ENCODE data around the gene ZNF638. TPM values are rescaled to one million over a fixed set of nuclear protein-coding genes. Genes with fewer than 3 reads are reported as not detected.

ZNF638 gene
- total and polyA plus RNA-seq, 9 of the 15 experiments (the other 6 are each of a cell fraction or from before 2014, with no cell fraction given), result 53.3 to 165 (median 98.8) TPM

DNA sequence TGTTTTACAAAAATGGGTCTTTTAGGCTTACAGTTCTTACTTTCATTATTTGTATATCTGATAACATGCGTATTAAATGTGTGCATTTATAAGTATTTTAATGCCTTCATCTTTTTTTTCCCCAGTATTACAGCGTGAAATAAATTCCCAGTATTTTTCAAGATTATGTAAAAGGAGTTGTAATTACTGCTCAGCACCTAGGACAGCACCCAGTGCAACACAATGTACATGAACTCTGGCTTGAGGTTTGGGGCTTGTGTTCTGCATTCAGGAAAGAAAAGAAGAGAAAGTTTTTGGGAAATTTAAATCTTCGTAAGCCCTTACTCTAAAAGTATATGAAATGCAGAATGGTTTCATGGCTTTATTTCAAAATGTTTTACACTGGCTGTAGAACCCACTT lies 16.7 kb downstream of the ZNF638 start (continued):
- TF ChIP-seq ZFP30 (CRISPR knock-in tag; IDR thresholded peaks at IDR 0.05; ENCODE audit: borderline replicate concordance) (no peak), BMI1 (IDR thresholded peaks at IDR 0.05; ENCODE audit: low read length) (no peak), MIER1 (IDR thresholded peaks at IDR 0.05; ENCODE audit: low read depth) (peak; percentile 89)
- TF ChIP-seq, protein P1, sequence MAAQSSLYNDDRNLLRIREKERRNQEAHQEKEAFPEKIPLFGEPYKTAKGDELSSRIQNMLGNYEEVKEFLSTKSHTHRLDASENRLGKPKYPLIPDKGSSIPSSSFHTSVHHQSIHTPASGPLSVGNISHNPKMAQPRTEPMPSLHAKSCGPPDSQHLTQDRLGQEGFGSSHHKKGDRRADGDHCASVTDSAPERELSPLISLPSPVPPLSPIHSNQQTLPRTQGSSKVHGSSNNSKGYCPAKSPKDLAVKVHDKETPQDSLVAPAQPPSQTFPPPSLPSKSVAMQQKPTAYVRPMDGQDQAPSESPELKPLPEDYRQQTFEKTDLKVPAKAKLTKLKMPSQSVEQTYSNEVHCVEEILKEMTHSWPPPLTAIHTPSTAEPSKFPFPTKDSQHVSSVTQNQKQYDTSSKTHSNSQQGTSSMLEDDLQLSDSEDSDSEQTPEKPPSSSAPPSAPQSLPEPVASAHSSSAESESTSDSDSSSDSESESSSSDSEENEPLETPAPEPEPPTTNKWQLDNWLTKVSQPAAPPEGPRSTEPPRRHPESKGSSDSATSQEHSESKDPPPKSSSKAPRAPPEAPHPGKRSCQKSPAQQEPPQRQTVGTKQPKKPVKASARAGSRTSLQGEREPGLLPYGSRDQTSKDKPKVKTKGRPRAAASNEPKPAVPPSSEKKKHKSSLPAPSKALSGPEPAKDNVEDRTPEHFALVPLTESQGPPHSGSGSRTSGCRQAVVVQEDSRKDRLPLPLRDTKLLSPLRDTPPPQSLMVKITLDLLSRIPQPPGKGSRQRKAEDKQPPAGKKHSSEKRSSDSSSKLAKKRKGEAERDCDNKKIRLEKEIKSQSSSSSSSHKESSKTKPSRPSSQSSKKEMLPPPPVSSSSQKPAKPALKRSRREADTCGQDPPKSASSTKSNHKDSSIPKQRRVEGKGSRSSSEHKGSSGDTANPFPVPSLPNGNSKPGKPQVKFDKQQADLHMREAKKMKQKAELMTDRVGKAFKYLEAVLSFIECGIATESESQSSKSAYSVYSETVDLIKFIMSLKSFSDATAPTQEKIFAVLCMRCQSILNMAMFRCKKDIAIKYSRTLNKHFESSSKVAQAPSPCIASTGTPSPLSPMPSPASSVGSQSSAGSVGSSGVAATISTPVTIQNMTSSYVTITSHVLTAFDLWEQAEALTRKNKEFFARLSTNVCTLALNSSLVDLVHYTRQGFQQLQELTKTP (IDR thresholded peaks at IDR 0.05; ENCODE audit: low read depth in 1 of 2, partially characterized antibody in 2 of 2), result peak in 1 of 2 experiments; percentile 37
- TF ChIP-seq, protein P2, sequence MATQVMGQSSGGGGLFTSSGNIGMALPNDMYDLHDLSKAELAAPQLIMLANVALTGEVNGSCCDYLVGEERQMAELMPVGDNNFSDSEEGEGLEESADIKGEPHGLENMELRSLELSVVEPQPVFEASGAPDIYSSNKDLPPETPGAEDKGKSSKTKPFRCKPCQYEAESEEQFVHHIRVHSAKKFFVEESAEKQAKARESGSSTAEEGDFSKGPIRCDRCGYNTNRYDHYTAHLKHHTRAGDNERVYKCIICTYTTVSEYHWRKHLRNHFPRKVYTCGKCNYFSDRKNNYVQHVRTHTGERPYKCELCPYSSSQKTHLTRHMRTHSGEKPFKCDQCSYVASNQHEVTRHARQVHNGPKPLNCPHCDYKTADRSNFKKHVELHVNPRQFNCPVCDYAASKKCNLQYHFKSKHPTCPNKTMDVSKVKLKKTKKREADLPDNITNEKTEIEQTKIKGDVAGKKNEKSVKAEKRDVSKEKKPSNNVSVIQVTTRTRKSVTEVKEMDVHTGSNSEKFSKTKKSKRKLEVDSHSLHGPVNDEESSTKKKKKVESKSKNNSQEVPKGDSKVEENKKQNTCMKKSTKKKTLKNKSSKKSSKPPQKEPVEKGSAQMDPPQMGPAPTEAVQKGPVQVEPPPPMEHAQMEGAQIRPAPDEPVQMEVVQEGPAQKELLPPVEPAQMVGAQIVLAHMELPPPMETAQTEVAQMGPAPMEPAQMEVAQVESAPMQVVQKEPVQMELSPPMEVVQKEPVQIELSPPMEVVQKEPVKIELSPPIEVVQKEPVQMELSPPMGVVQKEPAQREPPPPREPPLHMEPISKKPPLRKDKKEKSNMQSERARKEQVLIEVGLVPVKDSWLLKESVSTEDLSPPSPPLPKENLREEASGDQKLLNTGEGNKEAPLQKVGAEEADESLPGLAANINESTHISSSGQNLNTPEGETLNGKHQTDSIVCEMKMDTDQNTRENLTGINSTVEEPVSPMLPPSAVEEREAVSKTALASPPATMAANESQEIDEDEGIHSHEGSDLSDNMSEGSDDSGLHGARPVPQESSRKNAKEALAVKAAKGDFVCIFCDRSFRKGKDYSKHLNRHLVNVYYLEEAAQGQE (IDR thresholded peaks at IDR 0.05; ENCODE audit: borderline replicate concordance), result peak; percentile 98
- TF ChIP-seq, protein P2 (CRISPR knock-in tag; IDR thresholded peaks at IDR 0.05; ENCODE audit: low read depth), result peak; percentile 87

All from K562 (cell line).